Prostate gland (tissue), 2 donors: Measurements from ENCODE around the gene RUNX2. TPM values are rescaled to one million over a fixed set of nuclear protein-coding genes. Genes with fewer than 3 reads are reported as not detected.

Experiments
- DNase-seq: peaks from one replicate; pipeline ENCODE4 v3.0.0-alpha.2; 2019; ENCODE audit warnings: low spot score
- H3K27ac ChIP-seq, 2 donors: fragments of 200-600 bp; sonication (generic); 2 replicates each; pipeline ENCODE4 v1.5.1; 2017 to 2019
- H3K27me3 ChIP-seq: fragments of 200-600 bp; sonication (generic); replicated peaks from 2 replicates; pipeline ENCODE4 v1.5.1; 2019; ENCODE audit not compliant: insufficient read depth
- H3K36me3 ChIP-seq, 2 donors: fragments of 200-600 bp; sonication (generic); 1 replicate in 1 of 2; 2 replicates in 1 of 2; pipeline versions ENCODE4 v1.5.1 to v1.8.1; 2017 to 2019
- H3K4me1 ChIP-seq: fragments of 200-600 bp; sonication (generic); replicated peaks from 2 replicates; pipeline ENCODE4 v1.5.1; 2019
- H3K4me3 ChIP-seq, 2 donors: fragments of 200-600 bp; sonication (generic); 2 replicates each; pipeline ENCODE4 v1.5.1; 2017 to 2019
- H3K9me3 ChIP-seq: fragments of 200-600 bp; sonication (generic); 2 replicates; pipeline ENCODE4 v1.5.1; 2017
- CTCF ChIP-seq, 4 experiments: fragments of 200-600 bp in 2 of 4; fragments of 450-650 bp in 2 of 4; sonication (generic) in 2 of 4; IDR thresholded peaks; 1 replicate in 3 of 4; 2 replicates in 1 of 4; pipeline ENCODE4 v1.5.1; 2016 to 2019; ENCODE audit warnings: antibody characterized with exemption in 4 of 4, mild to moderate bottlenecking in 2 of 4, moderate library complexity in 2 of 4
- POLR2A ChIP-seq: fragments of 450-650 bp; IDR thresholded peaks from one replicate; pipeline ENCODE4 v1.6.1; 2016; ENCODE audit warnings: antibody characterized with exemption, mild to moderate bottlenecking
- POLR2AphosphoS5 ChIP-seq: sonication (generic); formaldehyde crosslinking; IDR thresholded peaks from one replicate; pipeline ENCODE4 v1.6.1; 2017; ENCODE audit warnings: antibody characterized with exemption
- WGBS: methylation state at CpG from one replicate; pipeline ENCODE4 v1.1.5; 2018; 5-methylcytosine and 5-hydroxymethylcytosine counted together
- intact Hi-C: fragments of 100-400 bp; cut with DNase I; formaldehyde crosslinking; loops from one replicate; pipeline ENCODE4 v1.14.2; 2022
- total RNA-seq, 2 donors: library from RNA; depleted of rRNA; stranded (reverse); fragments of >200 nt; gene quantifications; one replicate each; pipeline ENCODE4 v1.1.0, GENCODE V29; 2016

RUNX2 gene
- total RNA-seq, 2 donors from 2014 or later = 9.2 to 10.7 TPM

- intact Hi-C loops = no loop called here
- 88% methylated on average over 11 of the region's 11 CpGs for WGBS
- H3K4me3 ChIP-seq = no peak overlapping the region
- no peaks in the 10 kb centered on the region for H3K36me3 ChIP-seq
- DNase-seq = no peak
- H3K27me3 ChIP-seq = no peaks in the 10 kb centered on the region
- TF ChIP-seq POLR2A (no peak), POLR2AphosphoS5 (no peak), CTCF (IDR thresholded peaks at IDR 0.05) (no peak)
- H3K27ac ChIP-seq = no peak overlapping the region
- H3K9me3 ChIP-seq = no peaks in the 10 kb centered on the region
- no peaks in the 10 kb centered on the region for H3K4me1 ChIP-seq
Observed at GRCh38 chr6:45619211-45619760, 291.2 kb downstream of the RUNX2 start.

GRCh38 chr6:45619994-45620471 is 291.9 kb downstream of the RUNX2 start:
- WGBS = 93% methylated on average over 3 of the region's 3 CpGs
- TF ChIP-seq POLR2A (no peak), CTCF (IDR thresholded peaks at IDR 0.05) (no peak), POLR2AphosphoS5 (no peak)

DNA sequence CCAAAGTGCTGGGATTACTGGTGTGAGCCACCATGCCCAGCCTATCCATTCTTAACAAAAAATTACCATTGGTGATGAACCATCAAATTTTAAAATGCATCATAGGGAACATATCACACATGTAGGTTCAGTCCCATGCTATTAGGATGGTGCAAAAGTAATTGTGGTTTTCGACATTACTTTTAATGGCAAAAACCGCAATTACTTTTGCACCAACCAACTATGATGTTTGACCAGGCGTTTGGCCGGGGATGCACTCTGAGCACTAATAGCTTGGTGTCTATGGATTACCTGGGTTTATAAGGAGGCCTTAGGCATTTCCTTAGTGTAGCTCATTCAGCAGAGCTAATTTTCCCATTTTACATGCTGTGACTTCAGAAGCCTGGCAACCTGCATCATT is 296.1 kb downstream of the RUNX2 start:
- H3K4me3 ChIP-seq = no peak overlapping the region
- TF ChIP-seq CTCF (IDR thresholded peaks at IDR 0.05) = no peak
- H3K9me3 ChIP-seq = no peaks in the 10 kb centered on the region
- H3K27me3 ChIP-seq = no peaks in the 10 kb centered on the region
- intact Hi-C loops = no loop called here
- no peaks in the 10 kb centered on the region for H3K4me1 ChIP-seq
- H3K36me3 ChIP-seq = no peaks in the 10 kb centered on the region
- no peak for DNase-seq
- 96% methylated on average over 4 of the region's 4 CpGs for WGBS
- H3K27ac ChIP-seq = no peak overlapping the region

More at GRCh38 chr6:45619994-45620471, 291.9 kb downstream of the RUNX2 start:
- DNase-seq = no peak
- Histone ChIP-seq H3K27me3 (no peaks in the 10 kb centered on the region), H3K4me1 (no peaks in the 10 kb centered on the region), H3K4me3 (no peak overlapping the region), H3K36me3 (no peaks in the 10 kb centered on the region), H3K27ac (no peak overlapping the region), H3K9me3 (no peaks in the 10 kb centered on the region)
- intact Hi-C loops = no loop called here

GRCh38 chr6:45625191-45625664 is 297.1 kb downstream of the RUNX2 start:
- 77% methylated on average over 5 of the region's 5 CpGs for WGBS
- Histone ChIP-seq H3K4me1 (no peaks in the 10 kb centered on the region), H3K9me3 (no peaks in the 10 kb centered on the region)

More at GRCh38 chr6:45625191-45625664, 297.1 kb downstream of the RUNX2 start:
- no peak for TF ChIP-seq POLR2A
- TF ChIP-seq CTCF (IDR thresholded peaks at IDR 0.05) = no peak
- no peak for TF ChIP-seq POLR2AphosphoS5
- H3K4me3 ChIP-seq = no peak overlapping the region
- no peaks in the 10 kb centered on the region for H3K36me3 ChIP-seq
- H3K27ac ChIP-seq = no peak overlapping the region
- intact Hi-C loops = no loop called here
- H3K27me3 ChIP-seq = no peaks in the 10 kb centered on the region
- DNase-seq = no peak
